ENCODE data around the gene CHFR. TPM values are rescaled to one million over a fixed set of nuclear protein-coding genes. Genes with fewer than 3 reads are reported as not detected.
"Not testable (repeated sequence)": the region's sequence is repeated elsewhere in the genome, so short reads cannot be mapped to it uniquely, and the experiment has no call there.

Gene CHFR
- total RNA-seq, 1 donor from 2014 or later = 56.2 TPM

DNA sequence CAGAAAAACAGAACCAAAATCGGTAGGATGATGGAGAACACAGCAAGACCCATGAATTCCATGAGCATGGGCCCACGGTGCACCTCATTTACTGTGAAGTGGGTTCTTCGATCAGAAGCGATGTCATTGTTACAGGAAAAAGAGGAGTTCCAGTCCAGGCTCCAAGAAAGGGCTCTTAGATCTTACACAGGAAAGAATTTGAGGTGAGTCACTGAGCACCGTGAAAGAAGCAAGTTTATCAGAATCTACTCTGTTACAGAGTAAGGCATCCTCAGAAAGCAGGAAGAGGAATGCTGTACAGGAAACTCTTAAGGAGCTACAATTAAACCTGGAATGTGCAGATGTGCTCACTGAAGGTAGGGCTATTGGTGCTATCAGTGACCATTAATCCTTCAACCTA, 11.6 kb upstream of the CHFR start:
- DNase-seq (ENCODE audit: low spot score) = no peak
- H3K36me3 Mint-ChIP-seq (ENCODE audit: low read depth) = peaks cover 2% of the 10 kb centered on the region
- no peak overlapping the region for H3K4me3 Mint-ChIP-seq (ENCODE audit: unreplicated experiment)
- no peaks in the 10 kb centered on the region for H3K9me3 Mint-ChIP-seq (ENCODE audit: low read depth)
- H3K27ac Mint-ChIP-seq (ENCODE audit: unreplicated experiment) = no peak overlapping the region
- no peaks in the 10 kb centered on the region for H3K27me3 Mint-ChIP-seq (ENCODE audit: low read depth)
- TF ChIP-seq, protein P1, sequence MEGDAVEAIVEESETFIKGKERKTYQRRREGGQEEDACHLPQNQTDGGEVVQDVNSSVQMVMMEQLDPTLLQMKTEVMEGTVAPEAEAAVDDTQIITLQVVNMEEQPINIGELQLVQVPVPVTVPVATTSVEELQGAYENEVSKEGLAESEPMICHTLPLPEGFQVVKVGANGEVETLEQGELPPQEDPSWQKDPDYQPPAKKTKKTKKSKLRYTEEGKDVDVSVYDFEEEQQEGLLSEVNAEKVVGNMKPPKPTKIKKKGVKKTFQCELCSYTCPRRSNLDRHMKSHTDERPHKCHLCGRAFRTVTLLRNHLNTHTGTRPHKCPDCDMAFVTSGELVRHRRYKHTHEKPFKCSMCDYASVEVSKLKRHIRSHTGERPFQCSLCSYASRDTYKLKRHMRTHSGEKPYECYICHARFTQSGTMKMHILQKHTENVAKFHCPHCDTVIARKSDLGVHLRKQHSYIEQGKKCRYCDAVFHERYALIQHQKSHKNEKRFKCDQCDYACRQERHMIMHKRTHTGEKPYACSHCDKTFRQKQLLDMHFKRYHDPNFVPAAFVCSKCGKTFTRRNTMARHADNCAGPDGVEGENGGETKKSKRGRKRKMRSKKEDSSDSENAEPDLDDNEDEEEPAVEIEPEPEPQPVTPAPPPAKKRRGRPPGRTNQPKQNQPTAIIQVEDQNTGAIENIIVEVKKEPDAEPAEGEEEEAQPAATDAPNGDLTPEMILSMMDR (IDR thresholded peaks at IDR 0.05) = no peak
- H3K4me1 Mint-ChIP-seq (ENCODE audit: low read depth) = no peaks in the 10 kb centered on the region

DNA sequence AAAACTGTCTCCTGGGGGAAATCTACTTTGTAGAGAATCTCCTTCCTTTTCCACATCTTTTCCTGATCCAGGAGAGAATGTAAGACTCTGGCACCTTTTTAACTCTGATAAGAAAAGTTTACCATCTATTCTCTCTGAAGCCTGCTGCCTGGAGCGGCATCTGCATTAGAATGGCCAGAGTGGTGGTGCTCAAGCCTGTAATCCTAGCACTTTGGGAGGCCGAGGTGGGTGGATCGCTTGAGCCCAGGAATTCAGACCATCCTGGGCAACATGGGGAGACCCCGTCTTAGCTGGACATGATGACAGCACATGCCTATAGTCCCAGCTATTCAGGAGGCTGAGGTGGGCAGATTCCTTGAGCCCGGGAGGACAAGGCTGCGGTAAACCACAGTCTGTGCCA, 1.4 kb upstream of the CHFR start:
- Mint-ChIP-seq H3K27ac (ENCODE audit: unreplicated experiment) (peak overlapping the region; percentile 27), H3K27me3 (ENCODE audit: low read depth) (no peaks in the 10 kb centered on the region), H3K4me3 (ENCODE audit: unreplicated experiment) (peak overlapping the region; percentile 33), H3K4me1 (ENCODE audit: low read depth) (peaks cover 19% of the 10 kb centered on the region), H3K9me3 (ENCODE audit: low read depth) (peaks cover 11% of the 10 kb centered on the region), H3K36me3 (ENCODE audit: low read depth) (peaks cover 22% of the 10 kb centered on the region)
- no peak for DNase-seq (ENCODE audit: low spot score)
- TF ChIP-seq, protein P1 (IDR thresholded peaks at IDR 0.05) = no peak

DNA sequence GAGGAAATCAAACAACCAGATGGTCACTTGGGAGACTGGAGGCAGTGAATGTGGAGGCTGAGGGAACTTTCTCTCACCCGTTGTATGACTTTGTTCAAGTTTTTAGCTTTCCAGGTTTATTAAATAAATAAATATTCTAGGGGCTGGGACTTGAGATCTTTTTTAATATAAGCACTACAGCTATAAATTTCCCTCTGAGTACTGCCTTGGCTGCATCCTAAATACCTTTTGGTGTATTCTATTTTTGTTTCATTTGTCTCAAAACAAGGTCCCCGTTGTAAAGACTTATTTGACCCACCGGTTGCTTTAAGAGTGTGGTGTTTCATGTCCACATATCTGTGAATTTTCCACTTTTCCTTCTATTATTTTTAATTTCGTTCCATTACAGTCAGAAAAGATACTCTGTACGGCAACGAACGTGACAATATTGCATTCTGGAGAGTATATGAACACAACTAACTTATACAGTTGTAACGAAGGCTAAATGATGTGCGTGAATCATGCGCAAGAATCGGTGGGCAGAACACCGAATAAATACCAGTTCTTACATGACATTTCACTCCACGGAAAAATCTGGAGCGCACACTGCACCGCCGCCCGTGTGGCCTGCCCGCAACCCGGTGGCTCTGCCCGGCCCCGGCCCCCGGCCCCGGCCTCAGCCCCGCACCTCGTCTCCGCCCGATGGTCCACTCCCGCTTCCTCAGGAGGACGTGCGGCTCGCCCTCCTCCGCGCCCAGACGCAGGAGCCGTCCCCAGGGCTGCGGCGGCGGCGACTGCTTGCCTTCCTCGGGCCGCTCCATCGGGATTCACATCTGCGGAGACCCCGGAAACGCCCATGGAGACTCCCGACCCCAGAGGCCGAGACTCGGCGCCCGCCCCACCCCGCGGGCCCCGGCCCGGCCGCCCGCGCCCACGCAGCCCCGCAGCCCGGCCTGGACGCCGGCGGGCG, 602 bp downstream of the CHFR start:
- H3K27ac Mint-ChIP-seq (ENCODE audit: unreplicated experiment) = peak overlapping the region; percentile 77
- no peak for DNase-seq (ENCODE audit: low spot score)
- peaks cover 27% of the 10 kb centered on the region for H3K36me3 Mint-ChIP-seq (ENCODE audit: low read depth)
- H3K4me3 Mint-ChIP-seq (ENCODE audit: unreplicated experiment) = peak overlapping the region; percentile 92
- TF ChIP-seq, protein P1 (IDR thresholded peaks at IDR 0.05) = no peak
- peaks cover 31% of the 10 kb centered on the region for H3K4me1 Mint-ChIP-seq (ENCODE audit: low read depth)
- H3K9me3 Mint-ChIP-seq (ENCODE audit: low read depth) = peaks cover 11% of the 10 kb centered on the region
- H3K27me3 Mint-ChIP-seq (ENCODE audit: low read depth) = no peaks in the 10 kb centered on the region

DNA sequence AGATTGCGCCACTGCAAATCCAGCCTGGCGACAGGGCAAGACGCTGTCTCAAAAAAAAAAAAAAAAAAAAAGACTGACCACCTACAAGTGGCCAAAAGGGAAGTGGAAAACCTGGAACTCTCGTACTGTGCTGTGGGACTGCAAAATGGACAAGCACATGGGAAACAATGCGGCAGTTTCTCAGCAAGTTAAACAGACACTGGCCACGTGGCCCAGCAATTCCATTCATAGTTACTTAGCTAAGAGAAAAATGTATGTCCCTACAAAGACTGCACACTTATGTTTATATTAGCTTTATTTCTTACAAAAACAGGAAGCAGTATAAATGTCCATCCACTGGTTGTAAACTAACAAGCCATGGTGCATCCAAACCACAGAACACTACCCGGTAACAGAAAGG, 5.6 kb downstream of the CHFR start:
- peaks cover 32% of the 10 kb centered on the region for H3K36me3 Mint-ChIP-seq (ENCODE audit: low read depth)
- H3K4me1 Mint-ChIP-seq (ENCODE audit: low read depth) = peaks cover 35% of the 10 kb centered on the region
- peak overlapping the region; percentile 22 for H3K4me3 Mint-ChIP-seq (ENCODE audit: unreplicated experiment)
- no peak for DNase-seq (ENCODE audit: low spot score)
- TF ChIP-seq, protein P1 (IDR thresholded peaks at IDR 0.05) = no peak
- peak overlapping the region; percentile 45 for H3K27ac Mint-ChIP-seq (ENCODE audit: unreplicated experiment)
- H3K27me3 Mint-ChIP-seq (ENCODE audit: low read depth) = no peaks in the 10 kb centered on the region
- H3K9me3 Mint-ChIP-seq (ENCODE audit: low read depth) = peaks cover 3% of the 10 kb centered on the region

DNA sequence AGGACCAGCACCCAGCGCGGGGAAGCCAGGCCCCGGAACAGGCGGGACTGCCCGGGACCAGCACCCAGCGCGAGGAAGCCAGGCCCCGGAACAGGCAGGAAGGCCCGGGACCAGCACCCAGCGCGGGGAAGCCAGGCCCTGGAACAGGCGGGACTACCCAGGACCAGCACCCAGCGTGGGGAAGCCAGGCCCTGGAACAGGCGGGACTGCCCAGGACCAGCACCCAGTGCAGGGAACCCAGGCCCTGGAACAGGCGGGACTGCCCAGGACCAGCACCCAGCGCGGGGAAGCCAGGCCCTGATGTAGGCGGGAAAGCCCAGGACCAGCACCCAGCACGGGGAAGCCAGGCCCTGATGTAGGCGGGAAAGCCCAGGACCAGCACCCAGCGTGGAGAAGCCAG, 12.8 kb downstream of the CHFR start:
- not testable (repeated sequence) for H3K9me3 Mint-ChIP-seq (ENCODE audit: low read depth); H3K4me1 Mint-ChIP-seq (ENCODE audit: low read depth); H3K4me3 Mint-ChIP-seq (ENCODE audit: unreplicated experiment); H3K27ac Mint-ChIP-seq (ENCODE audit: unreplicated experiment); DNase-seq (ENCODE audit: low spot score); H3K27me3 Mint-ChIP-seq (ENCODE audit: low read depth)
- peaks cover 36% of the 10 kb centered on the region for H3K36me3 Mint-ChIP-seq (ENCODE audit: low read depth)
